Measurements from ENCODE around the gene RFC5. TPM values are rescaled to one million over a fixed set of nuclear protein-coding genes. Genes with fewer than 3 reads are reported as not detected.

RFC5 gene
- total and polyA plus RNA-seq, 2 of the 4 experiments (the other 2 are of a cell fraction) = 14.7 to 20.1 TPM

DNA sequence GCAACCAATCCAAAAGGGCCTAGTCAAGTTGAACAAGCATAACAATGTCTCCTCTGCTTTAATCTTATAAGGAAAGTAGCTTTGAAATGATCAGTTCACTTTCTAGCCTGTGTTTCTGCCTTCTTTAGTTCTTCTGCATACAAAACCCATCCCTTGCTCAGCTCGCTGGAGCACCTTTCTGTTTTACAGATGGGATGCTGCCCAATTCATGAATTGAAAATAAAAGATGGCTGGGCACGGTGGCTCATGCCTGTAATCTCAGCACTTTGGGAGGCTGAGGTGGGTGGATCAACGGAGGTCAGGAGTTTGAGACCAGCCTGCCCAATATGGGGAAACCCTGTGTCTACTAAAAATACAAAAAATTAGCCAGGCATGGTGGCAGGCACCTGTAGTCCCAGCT is 4.5 kb upstream of the RFC5 start:
- no peak overlapping the region for H3K4me2 ChIP-seq (ENCODE audit: low read depth, low read length)
- no peak overlapping the region for H3K18ac ChIP-seq (ENCODE audit: low read depth, low read length)
- ChIA-PET POLR2A (ENCODE audit: unreplicated experiment) (no interaction called here), CTCF (no interaction called here)
- H3K9ac ChIP-seq (ENCODE audit: low read depth, low read length) = no peak overlapping the region
- no peak overlapping the region for H2BK5ac ChIP-seq (ENCODE audit: low read depth, low read length, poor library complexity, severe bottlenecking)
- dilution Hi-C loops (cut with HindIII; ENCODE audit: low sequenced_read_pairs, unreplicated experiment) = no loop called here
- no peak overlapping the region for H4K5ac ChIP-seq (ENCODE audit: low read depth, low read length)
- intact Hi-C loops (cut with micrococcal nuclease) = no loop called here
- in situ Hi-C loops (cut with MboI; ENCODE audit: low sequenced_read_pairs) = loop anchor here (10.0 kb wide), 1 partner anchor 137 kb away; no protein-coding TSS in a partner anchor
- H2BK120ac ChIP-seq (ENCODE audit: low read depth, low read length) = no peak overlapping the region
- no peaks in the 10 kb centered on the region for H3K9me3 ChIP-seq (ENCODE audit: control insufficient read depth, insufficient read depth, low read length)
- WGBS, 2 experiments (ENCODE audit: extremely low coverage in 2 of 2, insufficient read length in 1 of 2) = no CpG with 5 or more reads among the region's 3 CpGs
- no peak for TF ChIP-seq RAD21 (IDR thresholded peaks at IDR 0.05; ENCODE audit: low read length)
- TF ChIP-seq NFE2L2 (IDR thresholded peaks at IDR 0.05; ENCODE audit: low read depth, low read length) = no peak
- TF ChIP-seq, protein P1, sequence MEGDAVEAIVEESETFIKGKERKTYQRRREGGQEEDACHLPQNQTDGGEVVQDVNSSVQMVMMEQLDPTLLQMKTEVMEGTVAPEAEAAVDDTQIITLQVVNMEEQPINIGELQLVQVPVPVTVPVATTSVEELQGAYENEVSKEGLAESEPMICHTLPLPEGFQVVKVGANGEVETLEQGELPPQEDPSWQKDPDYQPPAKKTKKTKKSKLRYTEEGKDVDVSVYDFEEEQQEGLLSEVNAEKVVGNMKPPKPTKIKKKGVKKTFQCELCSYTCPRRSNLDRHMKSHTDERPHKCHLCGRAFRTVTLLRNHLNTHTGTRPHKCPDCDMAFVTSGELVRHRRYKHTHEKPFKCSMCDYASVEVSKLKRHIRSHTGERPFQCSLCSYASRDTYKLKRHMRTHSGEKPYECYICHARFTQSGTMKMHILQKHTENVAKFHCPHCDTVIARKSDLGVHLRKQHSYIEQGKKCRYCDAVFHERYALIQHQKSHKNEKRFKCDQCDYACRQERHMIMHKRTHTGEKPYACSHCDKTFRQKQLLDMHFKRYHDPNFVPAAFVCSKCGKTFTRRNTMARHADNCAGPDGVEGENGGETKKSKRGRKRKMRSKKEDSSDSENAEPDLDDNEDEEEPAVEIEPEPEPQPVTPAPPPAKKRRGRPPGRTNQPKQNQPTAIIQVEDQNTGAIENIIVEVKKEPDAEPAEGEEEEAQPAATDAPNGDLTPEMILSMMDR (conservative IDR thresholded peaks at IDR 0.05; ENCODE audit: low read depth, low read length) = no peak
- TF ChIP-seq, protein P2, sequence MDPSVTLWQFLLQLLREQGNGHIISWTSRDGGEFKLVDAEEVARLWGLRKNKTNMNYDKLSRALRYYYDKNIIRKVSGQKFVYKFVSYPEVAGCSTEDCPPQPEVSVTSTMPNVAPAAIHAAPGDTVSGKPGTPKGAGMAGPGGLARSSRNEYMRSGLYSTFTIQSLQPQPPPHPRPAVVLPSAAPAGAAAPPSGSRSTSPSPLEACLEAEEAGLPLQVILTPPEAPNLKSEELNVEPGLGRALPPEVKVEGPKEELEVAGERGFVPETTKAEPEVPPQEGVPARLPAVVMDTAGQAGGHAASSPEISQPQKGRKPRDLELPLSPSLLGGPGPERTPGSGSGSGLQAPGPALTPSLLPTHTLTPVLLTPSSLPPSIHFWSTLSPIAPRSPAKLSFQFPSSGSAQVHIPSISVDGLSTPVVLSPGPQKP (IDR thresholded peaks at IDR 0.05; ENCODE audit: borderline replicate concordance, low read depth, low read length) = no peak
- no peak overlapping the region for H3K14ac ChIP-seq (replicated peaks; ENCODE audit: low read depth, low read length)
- H3K27me3 ChIP-seq (ENCODE audit: control insufficient read depth, insufficient read depth, low read length) = no peaks in the 10 kb centered on the region
- H2AK5ac ChIP-seq (ENCODE audit: low read depth, low read length) = no peak overlapping the region
- H3K9me1 ChIP-seq (ENCODE audit: insufficient read depth, low read length) = no peaks in the 10 kb centered on the region
- H2BK20ac ChIP-seq (ENCODE audit: low read depth, low read length) = no peak overlapping the region
- H3K79me1 ChIP-seq (ENCODE audit: low read depth in 1 of 2, low read length in 2 of 2) = peaks cover under 1 to 5% of the 10 kb centered on the region in 2 experiments; a peak in 2 of 4 replicates
- H3K56ac ChIP-seq (ENCODE audit: extremely low read depth, insufficient read depth, low read length) = no peak overlapping the region
- DNase-seq (no peak), ATAC-seq (ENCODE audit: low read depth) (no peak)
- H3K23ac ChIP-seq (ENCODE audit: low read depth, low read length) = no peak overlapping the region
- no peak overlapping the region for H2BK15ac ChIP-seq (ENCODE audit: low read depth, low read length)
- H2AK9ac ChIP-seq (replicated peaks; ENCODE audit: low read depth, low read length, poor library complexity) = no peak overlapping the region
- no peaks in the 10 kb centered on the region for H4K20me1 ChIP-seq (ENCODE audit: insufficient read depth, low read length)
- no peak overlapping the region for H4K91ac ChIP-seq (ENCODE audit: insufficient read depth, low read depth, low read length)
- H3K27ac ChIP-seq (ENCODE audit: insufficient read depth, low read length) = no peak overlapping the region
- no peak overlapping the region for H4K8ac ChIP-seq (ENCODE audit: low read depth in 2 of 2, low read length in 2 of 2)
- no peak overlapping the region for H3K4ac ChIP-seq (ENCODE audit: low read depth, low read length)
- no peaks in the 10 kb centered on the region for H3K4me1 ChIP-seq (ENCODE audit: control insufficient read depth, insufficient read depth, low read length)
- BruUV-seq (replicated peaks) = no TSS peak
- no peaks in the 10 kb centered on the region for H3K36me3 ChIP-seq (ENCODE audit: control insufficient read depth, insufficient read depth, low read length)
- no peak overlapping the region for H2AFZ ChIP-seq (replicated peaks; ENCODE audit: low read length, poor library complexity)
- H3K4me3 ChIP-seq (ENCODE audit: insufficient read depth, low read depth, low read length) = no peak overlapping the region
